GM10266 (cell line): ENCODE data around the gene FKBP11.

Source experiments
- DNase-seq: peaks from one replicate; pipeline ENCODE4 v3.0.0; 2012; ENCODE audit errors: extremely low spot score
- CTCF ChIP-seq: IDR thresholded peaks from 2 replicates; pipeline ENCODE4 v1.5.1; 2012; ENCODE audit warnings: mild to moderate bottlenecking, low read depth; ENCODE audit not compliant: control insufficient read depth, insufficient read depth; ENCODE audit errors: missing control alignments

The FKBP11 gene

GRCh38 chr12:48907245-48907644 is 18.0 kb downstream of the FKBP11 start:
- TF ChIP-seq CTCF, result no peak
- no peak for DNase-seq

GRCh38 chr12:48903982-48904411 is 21.3 kb downstream of the FKBP11 start:
- peak; percentile 84 for DNase-seq
- peak; percentile 69 for TF ChIP-seq CTCF

GRCh38 chr12:48903363-48903981 is 21.8 kb downstream of the FKBP11 start:
- TF ChIP-seq CTCF, result peak; percentile 12
- DNase-seq, result no peak

DNA sequence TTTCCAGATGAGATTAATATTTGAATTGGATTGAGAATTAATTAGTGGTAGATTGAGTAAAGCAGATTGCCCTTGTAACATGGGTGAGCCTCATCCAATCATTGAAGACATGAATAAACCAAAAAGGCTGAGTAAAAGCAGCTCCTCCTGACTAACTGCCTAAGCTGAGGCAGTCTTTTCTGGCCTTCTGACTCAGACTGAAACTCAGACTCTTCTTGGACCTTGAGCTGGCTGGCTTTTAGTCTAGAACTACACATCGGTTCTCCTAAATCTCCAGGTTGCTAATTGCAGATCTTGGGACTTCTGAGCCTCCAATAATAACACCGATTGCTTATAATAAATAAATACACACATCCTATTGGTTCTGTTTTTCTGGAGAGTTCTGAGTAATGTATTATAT is 24.0 kb downstream of the FKBP11 start:
- DNase-seq, result peak; percentile 57
- TF ChIP-seq CTCF, result no peak

- no peak for TF ChIP-seq CTCF
- no peak for DNase-seq
These were observed 25.6 kb downstream of the FKBP11 start for GRCh38 chr12:48899651-48900050.

GRCh38 chr12:48894271-48894670 is 31.0 kb downstream of the FKBP11 start:
- no peak for DNase-seq
- TF ChIP-seq CTCF, result no peak

DNA sequence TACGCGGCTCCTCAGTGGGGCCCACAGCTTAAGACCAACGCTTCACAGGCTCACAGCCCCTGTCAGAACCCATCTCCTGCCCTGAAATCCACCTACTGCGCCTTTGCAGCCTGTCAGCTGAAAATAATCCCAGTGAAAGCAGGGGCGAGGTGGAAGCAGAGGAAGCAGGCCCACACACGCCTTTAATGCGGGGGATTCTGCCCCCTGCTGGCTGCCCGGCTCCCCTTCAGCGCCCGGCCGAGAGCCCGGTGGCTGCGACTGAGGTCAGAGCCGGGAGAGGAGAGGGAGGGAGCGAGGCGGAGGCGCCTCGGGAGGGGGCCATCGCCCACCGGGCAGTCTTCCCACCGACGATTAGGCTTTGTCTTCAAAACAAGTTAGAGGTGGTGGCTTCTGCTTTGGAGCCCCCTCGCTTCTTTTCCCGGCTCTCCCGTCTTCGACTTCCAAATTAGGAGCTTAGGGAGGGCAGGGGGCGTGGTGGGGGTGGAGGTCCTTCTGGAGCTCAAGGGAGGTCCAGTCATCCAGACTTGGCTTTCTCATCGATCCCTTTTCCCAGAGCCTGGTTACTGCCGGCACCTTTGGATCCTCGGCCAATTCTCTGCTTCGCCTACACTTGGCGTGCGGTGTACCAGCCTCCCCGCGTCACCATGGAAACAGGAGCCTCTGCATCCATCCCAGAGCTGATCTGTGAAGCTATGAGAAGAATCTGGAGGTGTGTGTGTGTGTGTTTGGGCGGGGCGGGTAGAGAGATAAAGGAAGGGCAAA is 34.5 kb downstream of the FKBP11 start:
- DNase-seq, result peak; percentile 67
- TF ChIP-seq CTCF, result peak; percentile 91
